Measurements from ENCODE around the gene RASAL1. TPM values are rescaled to one million over a fixed set of nuclear protein-coding genes. Genes with fewer than 3 reads are reported as not detected.

The RASAL1 gene
- total RNA-seq, 1 experiment from 2014 or later, result 85.9 TPM

- no TSS peak for BruUV-seq (replicated peaks)
- intact Hi-C loops (cut with micrococcal nuclease; ENCODE audit: unreplicated experiment), result no loop called here
- no peak overlapping the region for H3K27ac Mint-ChIP-seq (ENCODE audit: unreplicated experiment)
- H3K27me3 Mint-ChIP-seq (ENCODE audit: unreplicated experiment), result peaks cover 5% of the 10 kb centered on the region
- H3K4me1 Mint-ChIP-seq (ENCODE audit: low read depth, unreplicated experiment), result peaks cover 3% of the 10 kb centered on the region
- H3K4me3 Mint-ChIP-seq (ENCODE audit: low read depth, unreplicated experiment), result no peak overlapping the region
- DNase-seq, result no peak
- H3K9me3 Mint-ChIP-seq (ENCODE audit: low read depth, unreplicated experiment), result no peaks in the 10 kb centered on the region
- peaks cover 5% of the 10 kb centered on the region for H3K36me3 Mint-ChIP-seq (ENCODE audit: insufficient read depth, unreplicated experiment)
- TF ChIP-seq CTCF (IDR thresholded peaks at IDR 0.05; ENCODE audit: unreplicated experiment), result no peak
- CTCF ChIA-PET, result interaction anchor here (0.5 kb wide), 1 partner anchor 10 kb away, joined by 4 read pairs; the partner anchor contains the start of gene DTX1
Observed at GRCh38 chr12:113066813-113067400, 68.7 kb downstream of the RASAL1 start.

- BruUV-seq (replicated peaks), result no TSS peak
- H3K9me3 Mint-ChIP-seq (ENCODE audit: low read depth, unreplicated experiment), result no peaks in the 10 kb centered on the region
- no peaks in the 10 kb centered on the region for H3K4me1 Mint-ChIP-seq (ENCODE audit: low read depth, unreplicated experiment)
- no peaks in the 10 kb centered on the region for H3K27me3 Mint-ChIP-seq (ENCODE audit: unreplicated experiment)
- H3K4me3 Mint-ChIP-seq (ENCODE audit: low read depth, unreplicated experiment), result no peak overlapping the region
- CTCF ChIA-PET, result no interaction called here
- no peak for TF ChIP-seq CTCF (IDR thresholded peaks at IDR 0.05; ENCODE audit: unreplicated experiment)
- intact Hi-C loops (cut with micrococcal nuclease; ENCODE audit: unreplicated experiment), result no loop called here
- peak; percentile 47 for DNase-seq
- peaks cover 5% of the 10 kb centered on the region for H3K36me3 Mint-ChIP-seq (ENCODE audit: insufficient read depth, unreplicated experiment)
- no peak overlapping the region for H3K27ac Mint-ChIP-seq (ENCODE audit: unreplicated experiment)
Observed at GRCh38 chr12:113065126-113066007, 70.2 kb downstream of the RASAL1 start.

GRCh38 chr12:113064395-113065125 is 71.0 kb downstream of the RASAL1 start:
- intact Hi-C loops (cut with micrococcal nuclease; ENCODE audit: unreplicated experiment), result no loop called here
- no peaks in the 10 kb centered on the region for H3K9me3 Mint-ChIP-seq (ENCODE audit: low read depth, unreplicated experiment)
- DNase-seq, result no peak
- H3K4me1 Mint-ChIP-seq (ENCODE audit: low read depth, unreplicated experiment), result no peaks in the 10 kb centered on the region
- no peak overlapping the region for H3K4me3 Mint-ChIP-seq (ENCODE audit: low read depth, unreplicated experiment)
- H3K27me3 Mint-ChIP-seq (ENCODE audit: unreplicated experiment), result no peaks in the 10 kb centered on the region
- TF ChIP-seq CTCF (IDR thresholded peaks at IDR 0.05; ENCODE audit: unreplicated experiment), result no peak
- H3K36me3 Mint-ChIP-seq (ENCODE audit: insufficient read depth, unreplicated experiment), result peaks cover 5% of the 10 kb centered on the region
- CTCF ChIA-PET, result no interaction called here
- no TSS peak for BruUV-seq (replicated peaks)
- H3K27ac Mint-ChIP-seq (ENCODE audit: unreplicated experiment), result no peak overlapping the region

- no peak for DNase-seq
- intact Hi-C loops (cut with micrococcal nuclease; ENCODE audit: unreplicated experiment), result no loop called here
- H3K9me3 Mint-ChIP-seq (ENCODE audit: low read depth, unreplicated experiment), result no peaks in the 10 kb centered on the region
- CTCF ChIA-PET, result no interaction called here
- peaks cover 5% of the 10 kb centered on the region for H3K36me3 Mint-ChIP-seq (ENCODE audit: insufficient read depth, unreplicated experiment)
- no peak for TF ChIP-seq CTCF (IDR thresholded peaks at IDR 0.05; ENCODE audit: unreplicated experiment)
- no peak overlapping the region for H3K4me3 Mint-ChIP-seq (ENCODE audit: low read depth, unreplicated experiment)
- H3K27ac Mint-ChIP-seq (ENCODE audit: unreplicated experiment), result no peak overlapping the region
- no peaks in the 10 kb centered on the region for H3K27me3 Mint-ChIP-seq (ENCODE audit: unreplicated experiment)
- BruUV-seq (replicated peaks), result no TSS peak
- H3K4me1 Mint-ChIP-seq (ENCODE audit: low read depth, unreplicated experiment), result no peaks in the 10 kb centered on the region
Observed at GRCh38 chr12:113063396-113064350, 71.9 kb downstream of the RASAL1 start.
